Stimulated activated naive CD8-positive, alpha-beta T cell treated with anti-CD3 and anti-CD28 coated beads, Interleukin-15, amount 100 ng/mL, for 72 hours (primary cell): Measurements from ENCODE around the gene JUN.
A peak's percentile ranks its signal among the peaks of the same experiment; 100 is the strongest.

Experiments used
- ATAC-seq: fragments of 150-1000 bp; cut with Tn5 transposase; 2 replicates; pipeline ENCODE4 v1.10.0; 2021; ENCODE audit warnings: mild to moderate bottlenecking, moderate library complexity
- DNase-seq, 2 donors: peaks; one replicate each; pipeline ENCODE4 v3.0.0; 2021 to 2022
- H3K27ac Mint-ChIP-seq, 2 donors: one replicate each; pipeline ENCODE4 v1.8.0; 2022; ENCODE audit warnings: mild to moderate bottlenecking in 2 of 2, mixed read lengths in 2 of 2, moderate library complexity in 2 of 2
- H3K27me3 Mint-ChIP-seq: one replicate; pipeline ENCODE4 v1.8.0; 2022; ENCODE audit warnings: mixed read lengths
- H3K4me1 Mint-ChIP-seq: one replicate; pipeline ENCODE4 v1.8.0; 2022; ENCODE audit warnings: mild to moderate bottlenecking, mixed read lengths
- H3K4me3 Mint-ChIP-seq, 2 donors: one replicate each; pipeline ENCODE4 v1.8.0; 2022; ENCODE audit warnings: mild to moderate bottlenecking in 2 of 2, mixed read lengths in 2 of 2, moderate library complexity in 1 of 2
- H3K9me3 Mint-ChIP-seq, 2 donors: one replicate each; pipeline ENCODE4 v1.8.0; 2022; ENCODE audit warnings: mixed read lengths in 2 of 2

Gene JUN

GRCh38 chr1:58783993-58784757 lies at the start of gene JUN:
Gene JUN, minus strand, starts transcription at chr1:58784047. Its CDS starts 977 bp downstream, at chr1:58783070.
- DNase-seq, result peak; percentile 97 to 98
- H3K27me3 Mint-ChIP-seq, result no peaks in the 10 kb centered on the region
- H3K27ac Mint-ChIP-seq, result peak within 1 kb of the TSS; percentile 96 to 100
- peaks cover 34% of the 10 kb centered on the region for H3K4me1 Mint-ChIP-seq
- peaks cover 8 to 18% of the 10 kb centered on the region in 2 donors for H3K9me3 Mint-ChIP-seq
- ATAC-seq, result peak; percentile 89
- H3K4me3 Mint-ChIP-seq, result peak within 1 kb of the TSS; percentile 93 to 96

GRCh38 chr1:58833166-58833565 lies 49.3 kb upstream of the JUN start:
- Mint-ChIP-seq H3K4me3 (no peak overlapping the region), H3K27me3 (no peaks in the 10 kb centered on the region), H3K27ac (no peak overlapping the region), H3K9me3 (peaks cover 5 to 11% of the 10 kb centered on the region in 2 donors), H3K4me1 (no peaks in the 10 kb centered on the region)
- DNase-seq (no peak), ATAC-seq (no peak)

GRCh38 chr1:58830291-58830690 lies 46.4 kb upstream of the JUN start:
- no peaks in the 10 kb centered on the region for H3K4me1 Mint-ChIP-seq
- H3K27me3 Mint-ChIP-seq, result no peaks in the 10 kb centered on the region
- ATAC-seq, result no peak
- DNase-seq, result no peak
- peaks cover 10 to 29% of the 10 kb centered on the region in 2 donors for H3K9me3 Mint-ChIP-seq
- H3K4me3 Mint-ChIP-seq, result no peak overlapping the region
- H3K27ac Mint-ChIP-seq, result no peak overlapping the region

DNA sequence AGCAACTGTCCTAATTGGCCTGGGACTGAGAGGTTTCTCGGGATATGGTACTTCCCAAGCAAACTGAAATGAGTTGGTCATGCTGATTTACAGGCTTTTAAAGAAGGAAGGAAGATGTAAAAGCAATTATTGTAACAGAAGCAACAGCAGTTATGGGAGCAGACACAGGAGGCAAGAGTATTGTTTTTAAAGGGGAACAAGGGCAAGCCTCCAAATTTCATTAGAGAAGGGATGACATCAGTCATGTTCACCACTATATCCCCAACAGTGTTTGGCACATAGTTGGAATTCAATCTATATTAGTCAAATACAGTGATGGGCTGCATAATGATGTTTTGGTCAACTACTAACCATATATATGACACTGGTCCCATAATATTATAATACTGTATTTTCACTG lies 46.0 kb upstream of the JUN start:
- ATAC-seq (no peak), DNase-seq (no peak)
- Mint-ChIP-seq H3K9me3 (peaks cover 10 to 29% of the 10 kb centered on the region in 2 donors), H3K27me3 (no peaks in the 10 kb centered on the region), H3K27ac (peak overlapping the region in 1 of 2 donors; percentile 58), H3K4me1 (no peaks in the 10 kb centered on the region), H3K4me3 (no peak overlapping the region)

- no peak overlapping the region for H3K27ac Mint-ChIP-seq
- no peaks in the 10 kb centered on the region for H3K27me3 Mint-ChIP-seq
- no peak overlapping the region for H3K4me3 Mint-ChIP-seq
These were observed 43.5 kb upstream of the JUN start for GRCh38 chr1:58827298-58827697.

DNA sequence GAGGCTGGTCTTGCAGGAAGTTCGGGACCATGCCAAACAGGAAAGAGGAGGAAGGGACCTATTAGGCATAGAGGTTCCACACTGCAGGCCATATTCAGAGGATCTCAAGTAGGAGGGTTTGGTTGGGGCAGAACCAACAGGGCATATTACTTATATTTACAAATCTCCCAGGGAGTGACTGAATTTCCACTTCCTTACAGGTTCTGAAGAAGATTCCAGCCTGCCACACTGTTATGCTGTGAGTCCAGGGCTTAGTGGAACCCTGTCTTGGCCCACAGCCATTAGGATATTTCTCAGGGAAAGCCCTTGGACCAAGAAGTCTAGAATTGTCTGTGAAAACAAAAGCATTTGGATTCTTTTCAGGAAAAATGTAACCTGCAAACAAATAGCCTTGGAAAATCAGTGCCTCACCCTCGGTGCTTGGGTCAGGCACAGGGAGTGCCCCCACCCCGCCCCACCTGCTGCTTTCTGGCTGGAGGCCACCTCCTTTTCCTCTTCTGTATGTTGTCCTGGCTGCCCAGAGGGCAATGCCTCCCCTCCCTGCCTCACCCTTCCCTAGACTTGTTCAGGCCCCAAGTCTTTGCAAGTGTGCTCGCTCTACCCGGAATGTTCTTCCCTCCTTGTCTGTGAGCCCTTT lies 41.0 kb upstream of the JUN start:
- ATAC-seq (no peak), DNase-seq (no peak)
- no peak overlapping the region for H3K4me3 Mint-ChIP-seq
- H3K27ac Mint-ChIP-seq, result no peak overlapping the region
- peaks cover 10 to 29% of the 10 kb centered on the region in 2 donors for H3K9me3 Mint-ChIP-seq
- no peaks in the 10 kb centered on the region for H3K4me1 Mint-ChIP-seq
- H3K27me3 Mint-ChIP-seq, result no peaks in the 10 kb centered on the region

More at GRCh38 chr1:58827298-58827697, 43.5 kb upstream of the JUN start:
- Mint-ChIP-seq H3K9me3 (peaks cover 10 to 29% of the 10 kb centered on the region in 2 donors), H3K4me1 (no peaks in the 10 kb centered on the region)
- DNase-seq (no peak), ATAC-seq (no peak)

DNA sequence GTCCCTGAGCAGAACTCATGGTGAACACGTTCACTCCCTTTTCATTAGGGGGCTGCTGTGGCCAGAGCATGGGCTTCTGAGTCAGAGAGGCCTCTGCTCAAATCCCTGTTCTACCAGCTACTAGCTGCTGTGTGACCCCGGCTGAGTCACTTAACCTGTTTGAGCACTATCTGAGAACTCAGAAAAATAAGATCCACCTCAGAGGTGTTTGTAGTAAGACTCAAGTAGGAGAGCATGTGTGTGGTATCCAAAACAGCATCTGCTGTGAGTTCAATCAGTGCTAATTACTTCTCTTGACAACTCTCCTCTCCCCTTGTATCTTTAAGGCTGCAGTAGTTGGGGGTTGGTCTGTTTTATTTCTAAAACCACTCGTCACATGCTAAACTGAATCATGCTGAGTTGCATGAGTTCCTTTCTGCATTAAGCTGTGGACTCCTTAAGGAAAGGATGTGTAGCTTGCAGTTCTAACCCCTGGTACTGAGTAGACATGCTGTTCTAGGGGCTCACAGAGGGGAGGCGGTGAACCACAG lies 39.7 kb upstream of the JUN start:
- ATAC-seq (no peak), DNase-seq (no peak)
- Mint-ChIP-seq H3K4me3 (no peak overlapping the region), H3K27ac (no peak overlapping the region), H3K9me3 (peaks cover 8 to 22% of the 10 kb centered on the region in 2 donors), H3K4me1 (no peaks in the 10 kb centered on the region), H3K27me3 (no peaks in the 10 kb centered on the region)

- no peak overlapping the region for H3K4me3 Mint-ChIP-seq
- H3K27ac Mint-ChIP-seq, result no peak overlapping the region
- ATAC-seq, result no peak
- no peaks in the 10 kb centered on the region for H3K27me3 Mint-ChIP-seq
- no peaks in the 10 kb centered on the region for H3K9me3 Mint-ChIP-seq
- DNase-seq, result no peak
- peaks cover 7% of the 10 kb centered on the region for H3K4me1 Mint-ChIP-seq
These were observed 37.5 kb upstream of the JUN start for GRCh38 chr1:58821309-58821708.

DNA sequence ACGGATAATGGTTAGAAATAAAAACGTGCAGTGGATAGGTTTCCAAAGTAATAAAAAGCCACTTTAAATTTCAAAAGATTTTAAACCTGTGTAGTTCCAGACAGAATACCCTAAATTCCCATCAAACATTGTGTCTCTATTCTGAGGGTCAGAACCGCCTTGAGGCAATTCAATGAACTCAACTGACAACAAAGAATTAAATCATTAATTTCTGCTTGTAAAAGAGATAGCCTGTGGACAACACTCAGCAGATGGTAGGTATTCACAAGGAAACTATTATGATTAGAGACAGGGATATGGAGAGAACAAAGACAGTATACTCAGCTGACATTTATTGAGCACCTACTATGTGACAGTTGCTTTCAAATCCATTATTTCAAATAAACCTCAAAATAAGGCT lies 35.1 kb upstream of the JUN start:
- ATAC-seq, result no peak
- no peak for DNase-seq
- H3K4me1 Mint-ChIP-seq, result peaks cover 30% of the 10 kb centered on the region
- no peak overlapping the region for H3K4me3 Mint-ChIP-seq
- H3K27ac Mint-ChIP-seq, result no peak overlapping the region
- no peaks in the 10 kb centered on the region for H3K27me3 Mint-ChIP-seq
- H3K9me3 Mint-ChIP-seq, result no peaks in the 10 kb centered on the region

- no peak for ATAC-seq
- Mint-ChIP-seq H3K27me3 (no peaks in the 10 kb centered on the region), H3K4me1 (peaks cover 39% of the 10 kb centered on the region), H3K4me3 (no peak overlapping the region), H3K9me3 (no peaks in the 10 kb centered on the region), H3K27ac (no peak overlapping the region)
- DNase-seq, result no peak
These were observed 34.2 kb upstream of the JUN start for GRCh38 chr1:58818075-58818474.

- Mint-ChIP-seq H3K27ac (peak overlapping the region; percentile 83 to 95), H3K4me3 (peak overlapping the region; percentile 87 to 90), H3K27me3 (no peaks in the 10 kb centered on the region), H3K9me3 (no peaks in the 10 kb centered on the region), H3K4me1 (peaks cover 50% of the 10 kb centered on the region)
- ATAC-seq (no peak), DNase-seq (no peak)
These were observed 32.9 kb upstream of the JUN start for GRCh38 chr1:58816747-58817221.

DNA sequence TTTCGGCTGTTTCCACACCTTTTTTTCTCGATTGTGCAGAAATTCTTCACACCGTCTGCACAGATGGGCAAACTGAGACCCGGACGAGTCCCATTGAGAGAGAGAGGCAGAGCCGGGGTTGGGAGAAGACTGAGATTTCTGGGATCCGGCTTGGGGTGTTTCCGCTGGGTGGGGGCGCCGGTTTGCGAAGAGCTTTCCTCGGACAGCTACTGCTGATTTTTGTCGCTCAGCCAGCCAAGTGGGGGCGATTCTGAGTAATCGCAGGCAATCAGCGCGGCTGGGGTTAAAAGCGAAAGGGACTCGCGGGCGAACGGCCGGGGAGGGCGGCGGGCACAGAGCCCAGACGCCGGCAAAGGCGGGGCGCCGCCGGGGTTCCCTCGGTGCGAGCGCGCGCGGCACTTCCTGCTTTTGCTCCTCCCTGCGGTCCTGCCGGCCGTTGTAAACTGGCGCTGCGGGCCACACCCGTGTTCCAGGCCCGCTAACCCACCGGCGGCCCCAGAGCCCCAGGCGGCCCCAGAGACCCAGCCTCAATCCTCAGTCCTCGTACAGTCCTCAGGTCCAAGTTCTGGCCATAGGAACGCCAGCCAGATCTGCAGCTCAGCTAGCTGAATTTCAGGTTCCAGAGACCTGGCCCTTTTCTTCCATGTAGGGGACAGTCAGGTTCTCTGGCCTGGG lies 32.4 kb upstream of the JUN start:
- peak; percentile 84 to 90 for DNase-seq
- H3K27me3 Mint-ChIP-seq, result no peaks in the 10 kb centered on the region
- peaks cover 50% of the 10 kb centered on the region for H3K4me1 Mint-ChIP-seq

DNA sequence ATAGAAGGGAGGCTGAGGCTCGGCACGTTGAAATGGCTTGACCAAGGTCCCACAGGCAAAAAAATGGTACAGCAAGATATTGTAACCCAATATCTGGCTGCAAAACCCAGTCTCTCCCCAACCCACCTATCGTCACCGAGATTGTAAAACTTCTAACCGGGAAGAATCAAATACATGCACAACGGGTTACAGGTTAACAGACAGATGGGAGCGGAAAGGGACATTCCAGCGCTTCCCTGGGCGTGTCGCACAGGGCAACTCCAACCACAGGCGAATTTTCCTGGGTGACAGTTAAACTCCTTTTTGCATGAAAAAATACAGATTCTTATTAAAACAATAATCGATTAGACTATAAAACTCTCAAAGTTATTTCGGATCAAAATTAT lies 31.8 kb upstream of the JUN start:
- ATAC-seq (peak; percentile 29), DNase-seq (no peak)
- H3K9me3 Mint-ChIP-seq, result no peaks in the 10 kb centered on the region
- H3K27ac Mint-ChIP-seq, result peak overlapping the region; percentile 83 to 89
- peaks cover 50% of the 10 kb centered on the region for H3K4me1 Mint-ChIP-seq
- H3K4me3 Mint-ChIP-seq, result peak overlapping the region; percentile 87 to 90
- no peaks in the 10 kb centered on the region for H3K27me3 Mint-ChIP-seq

More for the DNA sequence above, 32.4 kb upstream of the JUN start:
- H3K9me3 Mint-ChIP-seq, result no peaks in the 10 kb centered on the region
- peak overlapping the region; percentile 87 to 90 for H3K4me3 Mint-ChIP-seq
- ATAC-seq, result peak; percentile 93
- peak overlapping the region; percentile 83 to 95 for H3K27ac Mint-ChIP-seq

GRCh38 chr1:58815069-58815685 lies 31.3 kb upstream of the JUN start:
- DNase-seq, result peak; percentile 63 to 71
- Mint-ChIP-seq H3K4me1 (peaks cover 50% of the 10 kb centered on the region), H3K9me3 (no peaks in the 10 kb centered on the region), H3K27me3 (no peaks in the 10 kb centered on the region), H3K4me3 (peak overlapping the region; percentile 87 to 90), H3K27ac (peak overlapping the region; percentile 89)
- ATAC-seq, result peak; percentile 59
